ENCODE results near the gene TCP10L.
A peak's percentile ranks its signal among the peaks of the same experiment; 100 is the strongest.

The TCP10L gene

GRCh38 chr21:32549440-32549839 is 35.9 kb downstream of the TCP10L start:
- no peak overlapping the region for H3K27ac ChIP-seq (ENCODE audit: low read length, poor library complexity, severe bottlenecking)
- no peak for DNase-seq
- no peak overlapping the region for H2BK5ac ChIP-seq (ENCODE audit: low read depth, low read length, poor library complexity, severe bottlenecking)
- no peaks in the 10 kb centered on the region for H3K9me3 ChIP-seq (ENCODE audit: control insufficient read depth, low read length)
- H2BK15ac ChIP-seq (ENCODE audit: low read depth, poor library complexity, severe bottlenecking) = no peak overlapping the region
- H2AFZ ChIP-seq (ENCODE audit: low read depth, low read length) = no peak overlapping the region
- no peak overlapping the region for H3K4me2 ChIP-seq (ENCODE audit: low read length, poor library complexity, severe bottlenecking)
- H3K79me1 ChIP-seq (replicated peaks; ENCODE audit: low read length, poor library complexity, severe bottlenecking) = no peaks in the 10 kb centered on the region
- no peak overlapping the region for H3K4ac ChIP-seq (ENCODE audit: low read depth in 1 of 2, low read length in 2 of 2)
- no peak overlapping the region for H3K9ac ChIP-seq (ENCODE audit: low read length)
- H3K23ac ChIP-seq (ENCODE audit: low read length in 2 of 2) = no peak overlapping the region
- peaks cover 0 to 16% of the 10 kb centered on the region in 2 experiments for H3K27me3 ChIP-seq (ENCODE audit: control insufficient read depth in 1 of 2, insufficient read depth in 1 of 2, low read length in 2 of 2)
- H4K91ac ChIP-seq (ENCODE audit: low read length) = no peak overlapping the region
- H4K8ac ChIP-seq (ENCODE audit: low read length) = no peak overlapping the region
- WGBS = 30% methylated on average over 1 of the region's 1 CpG
- H3K36me3 ChIP-seq (ENCODE audit: control insufficient read depth in 1 of 2, insufficient read depth in 2 of 2, low read depth in 1 of 2, low read length in 2 of 2) = no peaks in the 10 kb centered on the region
- no peak overlapping the region for H2BK120ac ChIP-seq (ENCODE audit: low read depth, low read length)
- H3K4me3 ChIP-seq (ENCODE audit: insufficient read depth in 1 of 2, low read depth in 1 of 2, low read length in 2 of 2) = no peak overlapping the region
- no peak overlapping the region for H3K14ac ChIP-seq (ENCODE audit: low read length in 2 of 2)
- no peak overlapping the region for H3K18ac ChIP-seq (ENCODE audit: low read depth in 1 of 2, low read length in 2 of 2)
- no peak overlapping the region for H2AK5ac ChIP-seq (ENCODE audit: low read length, severe bottlenecking)
- H3K4me1 ChIP-seq (ENCODE audit: control insufficient read depth, insufficient read depth, low read depth, low read length) = no peaks in the 10 kb centered on the region
- no peak overlapping the region for H2BK12ac ChIP-seq (ENCODE audit: low read length in 2 of 2)

GRCh38 chr21:32548978-32549377 is 36.3 kb downstream of the TCP10L start:
- Histone ChIP-seq H3K9ac (ENCODE audit: low read length) (no peak overlapping the region), H2BK120ac (ENCODE audit: low read depth, low read length) (no peak overlapping the region), H4K8ac (ENCODE audit: low read length) (no peak overlapping the region), H2AK5ac (ENCODE audit: low read length, severe bottlenecking) (no peak overlapping the region), H3K4me1 (ENCODE audit: control insufficient read depth, insufficient read depth, low read depth, low read length) (no peaks in the 10 kb centered on the region), H2BK12ac (ENCODE audit: low read length in 2 of 2) (no peak overlapping the region), H3K14ac (ENCODE audit: low read length in 2 of 2) (no peak overlapping the region), H3K23ac (ENCODE audit: low read length in 2 of 2) (no peak overlapping the region), H3K27ac (ENCODE audit: low read length, poor library complexity, severe bottlenecking) (no peak overlapping the region), H2BK5ac (ENCODE audit: low read depth, low read length, poor library complexity, severe bottlenecking) (no peak overlapping the region), H3K27me3 (ENCODE audit: control insufficient read depth in 1 of 2, insufficient read depth in 1 of 2, low read length in 2 of 2) (peaks cover 0 to 16% of the 10 kb centered on the region in 2 experiments), H3K4ac (ENCODE audit: low read depth in 1 of 2, low read length in 2 of 2) (no peak overlapping the region), H3K4me3 (ENCODE audit: insufficient read depth in 1 of 2, low read depth in 1 of 2, low read length in 2 of 2) (no peak overlapping the region), H3K36me3 (ENCODE audit: control insufficient read depth in 1 of 2, insufficient read depth in 2 of 2, low read depth in 1 of 2, low read length in 2 of 2) (no peaks in the 10 kb centered on the region), H3K4me2 (ENCODE audit: low read length, poor library complexity, severe bottlenecking) (no peak overlapping the region), H4K91ac (ENCODE audit: low read length) (no peak overlapping the region), H3K9me3 (ENCODE audit: control insufficient read depth, low read length) (no peaks in the 10 kb centered on the region), H3K79me1 (replicated peaks; ENCODE audit: low read length, poor library complexity, severe bottlenecking) (no peaks in the 10 kb centered on the region), H2BK15ac (ENCODE audit: low read depth, poor library complexity, severe bottlenecking) (no peak overlapping the region), H2AFZ (ENCODE audit: low read depth, low read length) (no peak overlapping the region), H3K18ac (ENCODE audit: low read depth in 1 of 2, low read length in 2 of 2) (no peak overlapping the region)
- 77% methylated on average over 6 of the region's 8 CpGs for WGBS
- DNase-seq = no peak

GRCh38 chr21:32547018-32547417 is 38.3 kb downstream of the TCP10L start:
- DNase-seq = no peak
- Histone ChIP-seq H4K8ac (ENCODE audit: low read length) (no peak overlapping the region), H3K9ac (ENCODE audit: low read length) (no peak overlapping the region), H2AFZ (ENCODE audit: low read depth, low read length) (no peak overlapping the region), H2BK12ac (ENCODE audit: low read length in 2 of 2) (no peak overlapping the region), H3K23ac (ENCODE audit: low read length in 2 of 2) (no peak overlapping the region), H3K4me3 (ENCODE audit: insufficient read depth in 1 of 2, low read depth in 1 of 2, low read length in 2 of 2) (no peak overlapping the region), H2BK5ac (ENCODE audit: low read depth, low read length, poor library complexity, severe bottlenecking) (no peak overlapping the region), H3K27ac (ENCODE audit: low read length, poor library complexity, severe bottlenecking) (no peak overlapping the region), H3K18ac (ENCODE audit: low read depth in 1 of 2, low read length in 2 of 2) (no peak overlapping the region), H2BK15ac (ENCODE audit: low read depth, poor library complexity, severe bottlenecking) (no peak overlapping the region), H3K14ac (ENCODE audit: low read length in 2 of 2) (no peak overlapping the region), H3K9me3 (ENCODE audit: control insufficient read depth, low read length) (no peaks in the 10 kb centered on the region), H3K79me1 (replicated peaks; ENCODE audit: low read length, poor library complexity, severe bottlenecking) (no peaks in the 10 kb centered on the region), H4K91ac (ENCODE audit: low read length) (no peak overlapping the region), H3K36me3 (ENCODE audit: control insufficient read depth in 1 of 2, insufficient read depth in 2 of 2, low read depth in 1 of 2, low read length in 2 of 2) (no peaks in the 10 kb centered on the region), H2BK120ac (ENCODE audit: low read depth, low read length) (no peak overlapping the region), H3K4ac (ENCODE audit: low read depth in 1 of 2, low read length in 2 of 2) (no peak overlapping the region), H2AK5ac (ENCODE audit: low read length, severe bottlenecking) (no peak overlapping the region), H3K27me3 (ENCODE audit: control insufficient read depth in 1 of 2, insufficient read depth in 1 of 2, low read length in 2 of 2) (peaks cover 0 to 11% of the 10 kb centered on the region in 2 experiments), H3K4me1 (ENCODE audit: control insufficient read depth, insufficient read depth, low read depth, low read length) (no peaks in the 10 kb centered on the region), H3K4me2 (ENCODE audit: low read length, poor library complexity, severe bottlenecking) (no peak overlapping the region)
- WGBS = 96% methylated on average over 3 of the region's 4 CpGs

GRCh38 chr21:32545948-32546441 is 39.3 kb downstream of the TCP10L start:
- no peak overlapping the region for H3K4me2 ChIP-seq (ENCODE audit: low read length, poor library complexity, severe bottlenecking)
- 81% methylated on average over 6 of the region's 6 CpGs for WGBS
- no peaks in the 10 kb centered on the region for H3K36me3 ChIP-seq (ENCODE audit: control insufficient read depth in 1 of 2, insufficient read depth in 2 of 2, low read depth in 1 of 2, low read length in 2 of 2)
- H3K9me3 ChIP-seq (ENCODE audit: control insufficient read depth, low read length) = no peaks in the 10 kb centered on the region
- no peak overlapping the region for H2BK12ac ChIP-seq (ENCODE audit: low read length in 2 of 2)
- no peak overlapping the region for H3K4ac ChIP-seq (ENCODE audit: low read depth in 1 of 2, low read length in 2 of 2)
- H3K23ac ChIP-seq (ENCODE audit: low read length in 2 of 2) = no peak overlapping the region
- peak overlapping the region in 1 of 2 experiments; percentile 55 for H3K4me3 ChIP-seq (ENCODE audit: insufficient read depth in 1 of 2, low read depth in 1 of 2, low read length in 2 of 2)
- no peak overlapping the region for H4K91ac ChIP-seq (ENCODE audit: low read length)
- no peak overlapping the region for H2BK15ac ChIP-seq (ENCODE audit: low read depth, poor library complexity, severe bottlenecking)
- H2BK5ac ChIP-seq (ENCODE audit: low read depth, low read length, poor library complexity, severe bottlenecking) = no peak overlapping the region
- H3K9ac ChIP-seq (ENCODE audit: low read length) = peak overlapping the region; percentile 70
- no peak for DNase-seq
- no peaks in the 10 kb centered on the region for H3K4me1 ChIP-seq (ENCODE audit: control insufficient read depth, insufficient read depth, low read depth, low read length)
- no peak overlapping the region for H2AK5ac ChIP-seq (ENCODE audit: low read length, severe bottlenecking)
- H3K79me1 ChIP-seq (replicated peaks; ENCODE audit: low read length, poor library complexity, severe bottlenecking) = no peaks in the 10 kb centered on the region
- H3K18ac ChIP-seq (ENCODE audit: low read depth in 1 of 2, low read length in 2 of 2) = no peak overlapping the region
- H3K27ac ChIP-seq (ENCODE audit: low read length, poor library complexity, severe bottlenecking) = no peak overlapping the region
- H2BK120ac ChIP-seq (ENCODE audit: low read depth, low read length) = no peak overlapping the region
- H3K14ac ChIP-seq (ENCODE audit: low read length in 2 of 2) = no peak overlapping the region
- peaks cover 0 to 7% of the 10 kb centered on the region in 2 experiments for H3K27me3 ChIP-seq (ENCODE audit: control insufficient read depth in 1 of 2, insufficient read depth in 1 of 2, low read length in 2 of 2)
- H4K8ac ChIP-seq (ENCODE audit: low read length) = no peak overlapping the region
- H2AFZ ChIP-seq (ENCODE audit: low read depth, low read length) = no peak overlapping the region
